Neural progenitor cell (in vitro differentiated cells): ENCODE results near the gene ONECUT1.

Experiments used
- EZH2 ChIP-seq: fragments of 200-600 bp; sonication (generic); IDR thresholded peaks from 2 replicates; pipeline ENCODE4 v1.6.1; 2017; ENCODE audit warnings: antibody characterized with exemption, mild to moderate bottlenecking, moderate library complexity
- EZH2phosphoT487 ChIP-seq: fragments of 200-600 bp; sonication (generic); IDR thresholded peaks from 2 replicates; pipeline ENCODE4 v1.6.1; 2017; ENCODE audit warnings: antibody characterized with exemption
- TF ChIP-seq, protein P1 (sequence below): fragments of 200-600 bp; sonication (generic); IDR thresholded peaks from 2 replicates; pipeline ENCODE4 v1.5.1; 2017; ENCODE audit warnings: antibody characterized with exemption, mild to moderate bottlenecking

DNA sequence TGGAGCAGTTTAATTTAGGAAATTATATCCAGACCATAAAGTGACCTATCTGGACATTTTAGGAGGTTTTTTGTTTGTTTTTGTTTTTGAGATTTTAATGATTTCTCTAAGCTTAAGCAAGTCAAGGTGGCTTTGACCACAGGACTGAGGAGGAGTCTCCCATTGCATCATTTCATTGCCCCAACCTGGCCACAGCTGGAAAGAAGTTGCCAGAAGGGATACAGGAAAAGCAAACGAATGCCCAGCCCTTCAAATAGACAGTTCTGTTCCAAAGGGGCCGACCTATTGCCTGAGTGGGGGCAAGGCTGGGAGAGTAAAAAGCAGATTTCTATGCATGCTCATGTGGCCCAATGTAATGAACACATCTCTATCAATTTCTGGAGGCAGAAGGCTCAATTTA is 12.0 kb upstream of the ONECUT1 start:
- TF ChIP-seq, protein P1, sequence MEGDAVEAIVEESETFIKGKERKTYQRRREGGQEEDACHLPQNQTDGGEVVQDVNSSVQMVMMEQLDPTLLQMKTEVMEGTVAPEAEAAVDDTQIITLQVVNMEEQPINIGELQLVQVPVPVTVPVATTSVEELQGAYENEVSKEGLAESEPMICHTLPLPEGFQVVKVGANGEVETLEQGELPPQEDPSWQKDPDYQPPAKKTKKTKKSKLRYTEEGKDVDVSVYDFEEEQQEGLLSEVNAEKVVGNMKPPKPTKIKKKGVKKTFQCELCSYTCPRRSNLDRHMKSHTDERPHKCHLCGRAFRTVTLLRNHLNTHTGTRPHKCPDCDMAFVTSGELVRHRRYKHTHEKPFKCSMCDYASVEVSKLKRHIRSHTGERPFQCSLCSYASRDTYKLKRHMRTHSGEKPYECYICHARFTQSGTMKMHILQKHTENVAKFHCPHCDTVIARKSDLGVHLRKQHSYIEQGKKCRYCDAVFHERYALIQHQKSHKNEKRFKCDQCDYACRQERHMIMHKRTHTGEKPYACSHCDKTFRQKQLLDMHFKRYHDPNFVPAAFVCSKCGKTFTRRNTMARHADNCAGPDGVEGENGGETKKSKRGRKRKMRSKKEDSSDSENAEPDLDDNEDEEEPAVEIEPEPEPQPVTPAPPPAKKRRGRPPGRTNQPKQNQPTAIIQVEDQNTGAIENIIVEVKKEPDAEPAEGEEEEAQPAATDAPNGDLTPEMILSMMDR: no peak
- no peak for TF ChIP-seq EZH2phosphoT487
- TF ChIP-seq EZH2: no peak
